H1 (cell line): ENCODE results near the gene ARHGEF3. TPM values are rescaled to one million over a fixed set of nuclear protein-coding genes. Genes with fewer than 3 reads are reported as not detected.

Source experiments
- CTCF ChIA-PET: fragments of 300-600 bp; sonication (Branson Sonifier 250); formaldehyde crosslinking; loops from one replicate; lab custom pipeline; 2021; ENCODE audit not compliant: partially characterized antibody; lab: Charles Lee
- POLR2A ChIA-PET: fragments of 300-600 bp; sonication (Branson Sonifier 250); formaldehyde crosslinking; loops from one replicate; lab custom pipeline; 2021; ENCODE audit warnings: inconsistent platforms; ENCODE audit not compliant: partially characterized antibody; lab: Charles Lee
- DNase-seq, 2 experiments: peaks; one replicate each; pipeline versions ENCODE4 v3.0.0 to v3.0.0-alpha.2; 2010 to 2022; ENCODE audit warnings: low spot score in 2 of 2, low read depth in 1 of 2, mixed read lengths in 1 of 2
- FAIRE-seq: peaks from 2 replicates; lab custom pipeline; 2011; peaks lifted over from hg19 to GRCh38; lab: Jason Lieb, UNC
- H2AFZ ChIP-seq: 2 replicates; pipeline ENCODE4 v1.8.1; 2012; ENCODE audit warnings: low read length, inconsistent platforms
- H2AK5ac ChIP-seq: 2 replicates; pipeline ENCODE4 v1.6.1; 2013; ENCODE audit warnings: low read depth, low read length
- H2BK120ac ChIP-seq: replicated peaks from 2 replicates; pipeline ENCODE3; 2013; ENCODE audit warnings: low read depth, low read length, inconsistent platforms
- H2BK12ac ChIP-seq: 2 replicates; pipeline ENCODE4 v1.6.1; 2013; ENCODE audit warnings: low read depth, low read length
- H2BK15ac ChIP-seq: 2 replicates; pipeline ENCODE4 v1.6.1; 2013; ENCODE audit warnings: low read length
- H2BK20ac ChIP-seq: 2 replicates; pipeline ENCODE4 v1.6.1; 2013; ENCODE audit warnings: low read length
- H2BK5ac ChIP-seq: 2 replicates; pipeline ENCODE4 v1.6.1; 2013; ENCODE audit warnings: low read depth, low read length
- H3K14ac ChIP-seq: 2 replicates; pipeline ENCODE4 v1.6.1; 2013; ENCODE audit warnings: inconsistent platforms; ENCODE audit not compliant: insufficient read length
- H3K18ac ChIP-seq: 2 replicates; pipeline ENCODE4 v1.6.1; 2013; ENCODE audit warnings: low read length; ENCODE audit errors: extremely low read depth
- H3K23ac ChIP-seq: 2 replicates; pipeline ENCODE4 v1.6.1; 2013; ENCODE audit warnings: inconsistent platforms; ENCODE audit not compliant: insufficient read length
- H3K23me2 ChIP-seq: 2 replicates; pipeline ENCODE4 v1.6.1; 2013; ENCODE audit warnings: low read depth, low read length
- H3K27ac ChIP-seq: 2 replicates; pipeline ENCODE4 v1.6.1; 2011; ENCODE audit warnings: low read depth, low read length, inconsistent platforms
- H3K27me3 ChIP-seq, 4 experiments: replicated peaks in 1 of 4; 1 replicate in 1 of 4; 2 replicates in 3 of 4; pipeline versions ENCODE4 v1.6.1 to v1.8.1; 2011 to 2013; ENCODE audit warnings: low read length in 3 of 4, mild to moderate bottlenecking in 3 of 4, inconsistent platforms in 2 of 4, mixed read lengths in 2 of 4, moderate library complexity in 1 of 4; ENCODE audit not compliant: control insufficient read depth in 3 of 4, insufficient read depth in 3 of 4; ENCODE audit errors: extremely low read depth in 1 of 4
- H3K36me3 ChIP-seq, 4 experiments: 2 replicates each; pipeline versions ENCODE4 v1.6.1 to v1.8.1; 2011 to 2013; ENCODE audit warnings: mild to moderate bottlenecking in 4 of 4, low read length in 3 of 4, moderate library complexity in 2 of 4, control low read depth in 1 of 4, inconsistent platforms in 1 of 4; ENCODE audit not compliant: insufficient read depth in 4 of 4, control insufficient read depth in 2 of 4
- H3K4ac ChIP-seq: replicated peaks from 2 replicates; pipeline ENCODE3; 2013; ENCODE audit warnings: low read length, low read depth, mixed read lengths, inconsistent platforms; ENCODE audit not compliant: insufficient read length
- H3K4me1 ChIP-seq, 4 experiments: replicated peaks in 1 of 4; 1 replicate in 1 of 4; 2 replicates in 3 of 4; pipeline versions ENCODE4 v1.6.1 to v1.8.1; 2011 to 2013; ENCODE audit warnings: low read length in 3 of 4, inconsistent platforms in 2 of 4, mixed read lengths in 1 of 4; ENCODE audit not compliant: insufficient read depth in 4 of 4, control insufficient read depth in 3 of 4
- H3K4me2 ChIP-seq, 2 experiments: 2 replicates each; pipeline versions ENCODE4 v1.6.1 to v1.8.1; 2011 to 2013; ENCODE audit warnings: low read depth in 2 of 2, low read length in 2 of 2, control low read depth in 1 of 2, inconsistent platforms in 1 of 2, mild to moderate bottlenecking in 1 of 2; ENCODE audit not compliant: insufficient read depth in 1 of 2
- H3K4me3 ChIP-seq, 4 experiments: fragments of 200-600, 300-600 bp in 1 of 4; sonication (generic), shearing (Covaris generic), sonication (Bioruptor Twin) in 1 of 4; 2 replicates each; pipeline versions ENCODE4 v1.5.1 to v1.8.1; 2011 to 2016; ENCODE audit warnings: low read length in 4 of 4, low read depth in 3 of 4, control low read depth in 2 of 4, inconsistent platforms in 2 of 4, mild to moderate bottlenecking in 2 of 4, mixed read lengths in 1 of 4, moderate library complexity in 1 of 4; ENCODE audit not compliant: insufficient read depth in 2 of 4; ENCODE audit errors: extremely low read depth in 1 of 4
- H3K56ac ChIP-seq: replicated peaks from 2 replicates; pipeline ENCODE3; 2013; ENCODE audit warnings: low read depth, mild to moderate bottlenecking, mixed read lengths, low read length, inconsistent platforms; ENCODE audit not compliant: insufficient read length
- H3K79me1 ChIP-seq: 2 replicates; pipeline ENCODE4 v1.6.1; 2013; ENCODE audit warnings: low read depth, low read length, control low read depth
- H3K79me2 ChIP-seq, 2 experiments: 2 replicates each; pipeline versions ENCODE4 v1.6.1 to v1.8.1; 2012 to 2013; ENCODE audit warnings: low read length in 2 of 2, mild to moderate bottlenecking in 2 of 2, inconsistent platforms in 1 of 2; ENCODE audit not compliant: insufficient read depth in 2 of 2, control insufficient read depth in 1 of 2
- H3K9ac ChIP-seq, 4 experiments: replicated peaks in 1 of 4; 1 replicate in 1 of 4; 2 replicates in 3 of 4; pipeline versions ENCODE4 v1.6.1 to v1.8.1; 2011 to 2013; ENCODE audit warnings: low read depth in 3 of 4, low read length in 3 of 4, control low read depth in 2 of 4, mild to moderate bottlenecking in 2 of 4, moderate library complexity in 2 of 4, inconsistent platforms in 1 of 4; ENCODE audit errors: extremely low read depth in 1 of 4
- H3K9me3 ChIP-seq, 2 experiments: 2 replicates each; pipeline versions ENCODE4 v1.6.1 to v1.8.1; 2012 to 2013; ENCODE audit warnings: mild to moderate bottlenecking in 2 of 2, moderate library complexity in 2 of 2, control low read depth in 1 of 2, inconsistent platforms in 1 of 2, low read depth in 1 of 2, low read length in 1 of 2, mixed read lengths in 1 of 2; ENCODE audit not compliant: insufficient read depth in 2 of 2
- H4K20me1 ChIP-seq, 2 experiments: replicated peaks in 1 of 2; 2 replicates each; pipeline versions ENCODE3 to v1.8.1; 2011 to 2013; ENCODE audit warnings: inconsistent platforms in 2 of 2, low read length in 2 of 2, mild to moderate bottlenecking in 1 of 2; ENCODE audit not compliant: insufficient read depth in 2 of 2, control insufficient read depth in 1 of 2
- H4K5ac ChIP-seq: 2 replicates; pipeline ENCODE4 v1.6.1; 2013; ENCODE audit warnings: low read length, low read depth, mixed read lengths, inconsistent platforms; ENCODE audit not compliant: insufficient read length
- H4K8ac ChIP-seq: 2 replicates; pipeline ENCODE4 v1.8.0; 2013; ENCODE audit warnings: mild to moderate bottlenecking, moderate library complexity, low read length, inconsistent platforms; ENCODE audit not compliant: insufficient read depth; ENCODE audit errors: extremely low read depth
- H4K91ac ChIP-seq: replicated peaks from 2 replicates; pipeline ENCODE3; 2013; ENCODE audit warnings: low read length, mixed read lengths, inconsistent platforms; ENCODE audit not compliant: insufficient read length
- CEBPB ChIP-seq: IDR thresholded peaks from 2 replicates; pipeline ENCODE4 v1.6.1; 2012; ENCODE audit warnings: low read depth, low read length
- CREB1 ChIP-seq: IDR thresholded peaks from 2 replicates; pipeline ENCODE4 v1.6.1; 2012; ENCODE audit warnings: inconsistent platforms
- HDAC6 ChIP-seq: IDR thresholded peaks from one replicate; pipeline ENCODE4 v1.7.1; 2012; ENCODE audit warnings: low read depth, mild to moderate bottlenecking, inconsistent platforms, low read length, moderate library complexity
- JUN ChIP-seq: IDR thresholded peaks from 2 replicates; pipeline ENCODE4 v1.6.1; 2011; ENCODE audit warnings: low read depth, mild to moderate bottlenecking, improper control_type of control experiment, low read length
- POLR2A ChIP-seq, 2 experiments: IDR thresholded peaks; 1 replicate in 1 of 2; 2 replicates in 1 of 2; pipeline ENCODE4 v1.6.1; 2011; ENCODE audit warnings: low read depth in 2 of 2, low read length in 2 of 2, mild to moderate bottlenecking in 2 of 2; ENCODE audit errors: control extremely low read depth in 1 of 2
- RAD21 ChIP-seq, 2 experiments: IDR thresholded peaks in 1 of 2; conservative IDR thresholded peaks in 1 of 2; 2 replicates each; pipeline ENCODE4 v1.6.1; 2011; ENCODE audit warnings: low read depth in 2 of 2, low read length in 2 of 2, improper control_type of control experiment in 1 of 2, inconsistent platforms in 1 of 2, mild to moderate bottlenecking in 1 of 2, moderate library complexity in 1 of 2
- RBBP5 ChIP-seq: IDR thresholded peaks from 2 replicates; pipeline ENCODE4 v1.7.1; 2012; ENCODE audit warnings: low read depth, mild to moderate bottlenecking, inconsistent platforms, low read length, moderate library complexity, borderline replicate concordance
- SAP30 ChIP-seq: fragments of 300-600 bp; sonication (generic); IDR thresholded peaks from 2 replicates; pipeline ENCODE4 v1.7.1; 2012; ENCODE audit warnings: low read length, moderate library complexity, mild to moderate bottlenecking, inconsistent platforms; ENCODE audit not compliant: insufficient read depth, insufficient replicate concordance
- SIN3A ChIP-seq, 2 experiments: IDR thresholded peaks in 1 of 2; conservative IDR thresholded peaks in 1 of 2; 2 replicates each; pipeline ENCODE4 v1.6.1; 2011 to 2012; ENCODE audit warnings: low read length in 2 of 2, improper control_type of control experiment in 1 of 2, low read depth in 1 of 2, mild to moderate bottlenecking in 1 of 2
- SP4 ChIP-seq: IDR thresholded peaks from 2 replicates; pipeline ENCODE4 v1.6.1; 2012; ENCODE audit warnings: low read length, inconsistent platforms
- SUZ12 ChIP-seq: fragments of 200-600 bp; sonication (generic); IDR thresholded peaks from 2 replicates; pipeline ENCODE4 v1.6.1; 2012; ENCODE audit warnings: mild to moderate bottlenecking, inconsistent platforms, low read length, moderate library complexity, mixed read lengths
- TAF7 ChIP-seq: optimal IDR thresholded peaks from 2 replicates; pipeline ENCODE3; 2011; ENCODE audit warnings: low read depth, mild to moderate bottlenecking, inconsistent platforms, low read length, moderate library complexity, borderline replicate concordance
- TCF12 ChIP-seq: IDR thresholded peaks from 2 replicates; pipeline ENCODE4 v1.6.1; 2011; ENCODE audit warnings: low read depth, mild to moderate bottlenecking, low read length
- YY1 ChIP-seq: IDR thresholded peaks from 2 replicates; pipeline ENCODE4 v1.6.1; 2011; ENCODE audit warnings: low read depth, mild to moderate bottlenecking, low read length
- whole genome bisulfite sequencing, 2 experiments: shearing (Covaris generic) in 1 of 2; methylation state at CpG; one replicate each; pipeline versions ENCODE4 v1.1.6 to v1.1.7; 2013 to 2015; ENCODE audit warnings: low lambda C conversion rate in 2 of 2, mixed read lengths in 2 of 2, inconsistent platforms in 1 of 2, low coverage in 1 of 2, missing lambda C conversion rate in 1 of 2; ENCODE audit not compliant: insufficient replicate concordance in 2 of 2, insufficient coverage in 1 of 2, insufficient read length in 1 of 2; ENCODE audit errors: extremely low coverage in 1 of 2, missing lambda C conversion rate in 1 of 2; 5-methylcytosine and 5-hydroxymethylcytosine counted together
- polyA plus RNA-seq, 7 experiments: library from polyadenylated mRNA; depleted of rRNA in 3 of 7; stranded (reverse) in 5 of 7; unstranded in 2 of 7; fragments of >200 nt in 5 of 7; fragments of 200-250 nt in 2 of 7; gene quantifications; 1 replicate in 5 of 7; 2 replicates in 1 of 7; 4 replicates in 1 of 7; pipeline versions ENCODE4 v1.2.1 to v1.2.3, GENCODE V29; 2011 to 2013; ENCODE audit warnings: missing spikeins in 2 of 7, mixed read lengths in 2 of 7
- total RNA-seq: library from RNA; stranded (reverse); fragmentation: NEBNext Ultra II Directional; extraction: Animal tissue kit (Norgen Biotek cat#: 25700); gene quantifications from 2 replicates; pipeline ENCODE4 v1.2.1, GENCODE V29; 2021
- TF ChIP-seq, protein P1 (sequence below): IDR thresholded peaks from 2 replicates; pipeline ENCODE4 v1.6.1; 2012; ENCODE audit warnings: inconsistent platforms

Gene ARHGEF3
- total and polyA plus RNA-seq, 2 of the 8 experiments (the other 6 are each of a cell fraction or from before 2014, with no cell fraction given): 2.8 to 6.0 TPM

GRCh38 chr3:56830884-56831283, 29.1 kb upstream of the ARHGEF3 start:
- no peak overlapping the region for H4K5ac ChIP-seq
- no peak overlapping the region for H2BK15ac ChIP-seq
- H3K27ac ChIP-seq: no peak overlapping the region
- no peak overlapping the region for H3K4ac ChIP-seq
- H4K8ac ChIP-seq: no peak overlapping the region
- no peak overlapping the region for H3K9ac ChIP-seq
- no peak overlapping the region for H2BK12ac ChIP-seq
- no peak overlapping the region for H3K4me3 ChIP-seq
- no peak overlapping the region for H3K23ac ChIP-seq
- H3K56ac ChIP-seq: no peak overlapping the region
- no peak overlapping the region for H3K4me2 ChIP-seq
- H4K91ac ChIP-seq: no peak overlapping the region
- H3K79me1 ChIP-seq: no peaks in the 10 kb centered on the region
- no peak overlapping the region for H3K18ac ChIP-seq
- no peak for DNase-seq
- no peaks in the 10 kb centered on the region for H3K4me1 ChIP-seq
- no peak overlapping the region for H3K14ac ChIP-seq
- POLR2A ChIA-PET: interaction anchor here (0.6 kb wide), 1 partner anchor 24 kb away, joined by 3 read pairs; no protein-coding TSS in a partner anchor
- H2AK5ac ChIP-seq: no peak overlapping the region
- no peaks in the 10 kb centered on the region for H4K20me1 ChIP-seq
- no peak overlapping the region for H2BK20ac ChIP-seq
- H2BK5ac ChIP-seq: no peak overlapping the region
- no peaks in the 10 kb centered on the region for H3K9me3 ChIP-seq
- H3K23me2 ChIP-seq: no peaks in the 10 kb centered on the region; the same call in 1 of the 2 replicates
- no peak for FAIRE-seq
- CTCF ChIA-PET: no interaction called here
- H3K36me3 ChIP-seq: no peaks in the 10 kb centered on the region
- 81% methylated on average over 2 of the region's 2 CpGs; no CpG with 5 or more reads in 1 of the 2 experiments for WGBS, 2 experiments
- no peaks in the 10 kb centered on the region for H3K79me2 ChIP-seq
- no peak overlapping the region for H2BK120ac ChIP-seq
- no peaks in the 10 kb centered on the region for H3K27me3 ChIP-seq
- H2AFZ ChIP-seq: no peak overlapping the region
- no peak for TF ChIP-seq TAF7
- no peak for TF ChIP-seq HDAC6
- no peak for TF ChIP-seq RAD21 (IDR thresholded peaks at IDR 0.05 in 1 of 2, conservative IDR thresholded peaks at IDR 0.05 in 1 of 2; ENCODE audit: low read depth in 2 of 2, low read length in 2 of 2)
- TF ChIP-seq TCF12: no peak
- no peak for TF ChIP-seq SIN3A (conservative IDR thresholded peaks at IDR 0.05 in 1 of 2, IDR thresholded peaks at IDR 0.05 in 1 of 2; ENCODE audit: low read depth in 1 of 2, low read length in 2 of 2)
- no peak for TF ChIP-seq JUN
- TF ChIP-seq SAP30: no peak
- no peak for TF ChIP-seq SUZ12
- TF ChIP-seq, protein P1, sequence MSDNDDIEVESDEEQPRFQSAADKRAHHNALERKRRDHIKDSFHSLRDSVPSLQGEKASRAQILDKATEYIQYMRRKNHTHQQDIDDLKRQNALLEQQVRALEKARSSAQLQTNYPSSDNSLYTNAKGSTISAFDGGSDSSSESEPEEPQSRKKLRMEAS: no peak
- no peak for TF ChIP-seq SP4
- no peak for TF ChIP-seq CREB1
- TF ChIP-seq RBBP5: no peak
- TF ChIP-seq CEBPB: no peak
- TF ChIP-seq YY1: no peak
- no peak for TF ChIP-seq POLR2A (IDR thresholded peaks at IDR 0.05; ENCODE audit: control extremely low read depth in 1 of 2, low read depth in 2 of 2, low read length in 2 of 2)
